Mucosa of rectum (tissue), 2 donors: ENCODE measurements around the gene SPATA6L.
A peak's percentile ranks its signal among the peaks of the same experiment; 100 is the strongest.

Experiments used
- H3K27ac ChIP-seq, 2 donors: one replicate each; pipeline ENCODE4 v1.7.0; 2013; ENCODE audit warnings: inconsistent platforms in 2 of 2, low read depth in 2 of 2, low read length in 2 of 2
- H3K27me3 ChIP-seq, 2 donors: one replicate each; pipeline ENCODE4 v1.7.0; 2013; ENCODE audit warnings: low read length in 2 of 2; ENCODE audit not compliant: control insufficient read depth in 2 of 2, insufficient read depth in 2 of 2
- H3K36me3 ChIP-seq, 2 donors: one replicate each; pipeline ENCODE4 v1.7.0; 2013; ENCODE audit warnings: low read length in 2 of 2; ENCODE audit not compliant: control insufficient read depth in 2 of 2, insufficient read depth in 2 of 2
- H3K4me1 ChIP-seq, 2 donors: one replicate each; pipeline ENCODE4 v1.7.0; 2013; ENCODE audit warnings: low read length in 2 of 2, mild to moderate bottlenecking in 1 of 2; ENCODE audit not compliant: control insufficient read depth in 2 of 2, insufficient read depth in 2 of 2
- H3K4me3 ChIP-seq, 2 donors: one replicate each; pipeline ENCODE4 v1.7.0; 2013; ENCODE audit warnings: low read length in 2 of 2
- H3K9ac ChIP-seq, 2 donors: one replicate each; pipeline ENCODE4 v1.7.0; 2013; ENCODE audit warnings: low read length in 2 of 2, low read depth in 1 of 2, mild to moderate bottlenecking in 1 of 2
- H3K9me3 ChIP-seq, 2 donors: one replicate each; pipeline ENCODE4 v1.7.0; 2013; ENCODE audit warnings: low read length in 2 of 2; ENCODE audit not compliant: control insufficient read depth in 2 of 2
- donor health status: healthy.
- donor health status: Normal muscosa, but diverticular disease.

The SPATA6L gene

GRCh38 chr9:4666042-4666699 lies at the start of gene SPATA6L:
TSS of gene SPATA6L (minus strand) at chr9:4666480. CDS start at chr9:4666250, 230 bp downstream.
- H3K36me3 ChIP-seq = no peaks in the 10 kb centered on the region
- peak within 1 kb of the TSS; percentile 35 to 64 for H3K27ac ChIP-seq
- no peaks in the 10 kb centered on the region for H3K27me3 ChIP-seq
- no peaks in the 10 kb centered on the region for H3K9me3 ChIP-seq
- peak within 1 kb of the TSS; percentile 79 to 82 for H3K4me3 ChIP-seq
- H3K4me1 ChIP-seq = peaks cover 25 to 30% of the 10 kb centered on the region in 2 donors
- peak within 1 kb of the TSS; percentile 69 to 71 for H3K9ac ChIP-seq

- Histone ChIP-seq H3K9me3 (no peaks in the 10 kb centered on the region), H3K27ac (no peak overlapping the region), H3K9ac (no peak overlapping the region), H3K36me3 (peaks cover 60 to 73% of the 10 kb centered on the region in 2 donors), H3K4me3 (no peak overlapping the region), H3K4me1 (no peaks in the 10 kb centered on the region), H3K27me3 (no peaks in the 10 kb centered on the region)
These were observed 48.2 kb upstream of the SPATA6L start for GRCh38 chr9:4714266-4715016.

- no peaks in the 10 kb centered on the region for H3K4me1 ChIP-seq
- H3K27ac ChIP-seq = no peak overlapping the region
- H3K9ac ChIP-seq = no peak overlapping the region
- H3K9me3 ChIP-seq = no peaks in the 10 kb centered on the region
- H3K36me3 ChIP-seq = peaks cover 56 to 70% of the 10 kb centered on the region in 2 donors
- H3K4me3 ChIP-seq = no peak overlapping the region
- H3K27me3 ChIP-seq = no peaks in the 10 kb centered on the region
These were observed 47.6 kb upstream of the SPATA6L start for GRCh38 chr9:4713849-4714248.

- Histone ChIP-seq H3K9me3 (no peaks in the 10 kb centered on the region), H3K9ac (no peak overlapping the region), H3K4me1 (no peaks in the 10 kb centered on the region), H3K4me3 (no peak overlapping the region), H3K36me3 (peaks cover 29 to 43% of the 10 kb centered on the region in 2 donors), H3K27ac (no peak overlapping the region), H3K27me3 (no peaks in the 10 kb centered on the region)
These were observed 43.1 kb upstream of the SPATA6L start for GRCh38 chr9:4709380-4709779.

GRCh38 chr9:4706971-4707622 lies 40.8 kb upstream of the SPATA6L start:
- no peak overlapping the region for H3K4me3 ChIP-seq
- H3K27ac ChIP-seq = no peak overlapping the region
- no peak overlapping the region for H3K9ac ChIP-seq
- peaks cover 25 to 32% of the 10 kb centered on the region in 2 donors for H3K36me3 ChIP-seq
- no peaks in the 10 kb centered on the region for H3K27me3 ChIP-seq
- H3K4me1 ChIP-seq = no peaks in the 10 kb centered on the region
- H3K9me3 ChIP-seq = no peaks in the 10 kb centered on the region

- no peak overlapping the region for H3K27ac ChIP-seq
- no peaks in the 10 kb centered on the region for H3K9me3 ChIP-seq
- H3K27me3 ChIP-seq = no peaks in the 10 kb centered on the region
- H3K9ac ChIP-seq = no peak overlapping the region
- no peaks in the 10 kb centered on the region for H3K4me1 ChIP-seq
- H3K36me3 ChIP-seq = peaks cover 24 to 29% of the 10 kb centered on the region in 2 donors
- H3K4me3 ChIP-seq = no peak overlapping the region
These were observed 39.7 kb upstream of the SPATA6L start for GRCh38 chr9:4706021-4706420.

GRCh38 chr9:4704129-4704528 lies 37.8 kb upstream of the SPATA6L start:
- peaks cover 21 to 37% of the 10 kb centered on the region in 2 donors for H3K36me3 ChIP-seq
- H3K4me3 ChIP-seq = no peak overlapping the region
- no peak overlapping the region for H3K27ac ChIP-seq
- no peak overlapping the region for H3K9ac ChIP-seq
- no peaks in the 10 kb centered on the region for H3K9me3 ChIP-seq
- no peaks in the 10 kb centered on the region for H3K4me1 ChIP-seq
- no peaks in the 10 kb centered on the region for H3K27me3 ChIP-seq

GRCh38 chr9:4701526-4701925 lies 35.2 kb upstream of the SPATA6L start:
- Histone ChIP-seq H3K9ac (no peak overlapping the region), H3K36me3 (peaks cover 25 to 46% of the 10 kb centered on the region in 2 donors), H3K27me3 (no peaks in the 10 kb centered on the region), H3K9me3 (no peaks in the 10 kb centered on the region), H3K4me1 (no peaks in the 10 kb centered on the region), H3K4me3 (no peak overlapping the region), H3K27ac (no peak overlapping the region)

- Histone ChIP-seq H3K4me3 (no peak overlapping the region), H3K9me3 (no peaks in the 10 kb centered on the region), H3K27ac (no peak overlapping the region), H3K9ac (no peak overlapping the region), H3K4me1 (no peaks in the 10 kb centered on the region), H3K27me3 (no peaks in the 10 kb centered on the region), H3K36me3 (peaks cover 24 to 46% of the 10 kb centered on the region in 2 donors)
These were observed 34.7 kb upstream of the SPATA6L start for GRCh38 chr9:4700932-4701331.

- Histone ChIP-seq H3K4me1 (no peaks in the 10 kb centered on the region), H3K9ac (no peak overlapping the region), H3K27ac (no peak overlapping the region), H3K27me3 (no peaks in the 10 kb centered on the region), H3K4me3 (no peak overlapping the region), H3K9me3 (no peaks in the 10 kb centered on the region), H3K36me3 (peaks cover 28 to 46% of the 10 kb centered on the region in 2 donors)
These were observed 33.8 kb upstream of the SPATA6L start for GRCh38 chr9:4700091-4700490.
